Hepatic stellate cell (primary cell): Measurements from ENCODE around the gene FLNB.
"Not testable (repeated sequence)": the region's sequence is repeated elsewhere in the genome, so short reads cannot be mapped to it uniquely, and the experiment has no call there.

ENCODE experiments used
- DNase-seq: peaks from one replicate; pipeline ENCODE4 v3.0.0; 2011; ENCODE audit warnings: low spot score

The FLNB gene

GRCh38 chr3:58052373-58053273 lies 44.4 kb downstream of the FLNB start:
- DNase-seq, result peak; percentile 70

GRCh38 chr3:58054652-58055051 lies 46.4 kb downstream of the FLNB start:
- DNase-seq, result no peak

DNA sequence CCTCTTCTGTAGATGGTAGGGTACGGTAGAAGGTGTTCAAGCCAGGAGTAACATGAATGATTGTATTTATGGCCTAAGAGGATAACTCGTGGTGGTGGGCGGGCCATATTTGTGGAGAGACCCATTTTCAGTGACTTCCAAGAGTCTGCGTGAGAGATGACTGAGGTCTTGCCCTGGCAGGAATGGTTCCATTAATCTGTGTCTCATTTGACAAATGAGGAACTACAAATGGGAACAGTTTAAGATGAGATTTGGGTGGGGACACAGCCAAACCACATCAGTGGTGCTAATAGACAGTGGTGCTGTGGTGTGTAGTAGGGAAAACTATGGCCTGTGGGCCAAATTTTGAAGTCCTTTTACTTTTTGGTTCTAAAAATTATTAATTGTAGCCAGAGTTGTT lies 47.1 kb downstream of the FLNB start:
- no peak for DNase-seq

DNA sequence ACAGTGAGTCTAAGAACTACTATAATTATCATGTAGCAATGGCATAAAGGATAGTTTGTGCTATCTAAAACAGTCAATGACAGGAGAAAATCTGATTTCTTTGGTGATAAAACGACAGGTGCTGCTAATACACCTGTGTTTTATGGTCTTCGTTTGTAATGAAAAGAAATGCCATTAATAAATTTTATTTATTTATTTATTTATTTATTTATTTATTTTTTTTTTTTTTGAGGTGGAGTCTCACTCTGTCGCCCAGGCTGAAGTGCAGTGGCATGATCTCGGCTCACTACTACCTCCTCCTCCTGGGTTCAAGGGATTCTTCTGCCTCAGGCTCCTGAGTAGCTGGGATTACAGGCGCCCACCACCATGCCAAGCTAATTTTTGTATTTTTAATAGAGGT lies 47.7 kb downstream of the FLNB start:
- DNase-seq, result not testable (repeated sequence)

DNA sequence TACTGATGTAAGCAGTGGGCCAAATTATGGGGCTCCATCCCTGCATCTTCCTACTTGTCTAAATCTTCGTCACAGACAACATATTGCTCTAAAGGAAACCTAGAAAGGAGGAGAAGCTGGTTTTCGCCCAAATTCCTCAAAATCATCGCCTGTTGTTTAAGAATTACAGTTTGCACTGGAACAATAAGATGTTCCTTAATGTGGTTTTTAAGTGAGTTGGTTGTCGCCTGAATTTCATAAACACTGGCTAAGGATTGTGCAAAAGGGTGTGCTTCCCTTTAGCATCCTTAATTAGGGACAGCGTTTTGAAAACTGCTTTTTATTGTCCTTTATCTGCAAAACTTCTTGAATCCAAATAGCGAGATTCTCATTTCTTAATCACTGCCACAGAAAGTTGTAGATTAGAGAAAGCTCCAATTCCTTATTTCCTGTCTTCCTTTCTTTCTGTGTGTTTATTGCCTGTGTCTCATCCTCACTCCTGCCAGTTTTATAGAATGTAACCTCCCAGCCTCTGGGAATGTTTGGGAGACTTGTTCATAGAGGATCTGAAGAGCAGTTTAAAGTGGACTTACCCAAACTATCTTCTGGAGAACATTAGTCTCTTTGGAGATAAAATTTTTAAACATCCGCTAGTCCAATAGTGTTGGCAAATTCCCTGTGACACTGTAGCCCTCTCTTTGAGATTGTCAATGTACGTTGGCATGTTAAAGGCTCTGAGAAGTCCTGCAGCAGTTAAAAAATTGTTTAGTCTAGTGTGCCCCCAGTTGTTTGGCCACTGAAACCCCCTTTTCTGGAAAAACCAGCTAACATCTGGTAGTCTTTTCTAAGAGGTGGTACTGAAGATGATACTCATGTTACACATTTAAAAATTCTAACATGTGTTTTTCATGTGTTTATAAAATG lies 50.4 kb downstream of the FLNB start:
- DNase-seq, result no peak

DNA sequence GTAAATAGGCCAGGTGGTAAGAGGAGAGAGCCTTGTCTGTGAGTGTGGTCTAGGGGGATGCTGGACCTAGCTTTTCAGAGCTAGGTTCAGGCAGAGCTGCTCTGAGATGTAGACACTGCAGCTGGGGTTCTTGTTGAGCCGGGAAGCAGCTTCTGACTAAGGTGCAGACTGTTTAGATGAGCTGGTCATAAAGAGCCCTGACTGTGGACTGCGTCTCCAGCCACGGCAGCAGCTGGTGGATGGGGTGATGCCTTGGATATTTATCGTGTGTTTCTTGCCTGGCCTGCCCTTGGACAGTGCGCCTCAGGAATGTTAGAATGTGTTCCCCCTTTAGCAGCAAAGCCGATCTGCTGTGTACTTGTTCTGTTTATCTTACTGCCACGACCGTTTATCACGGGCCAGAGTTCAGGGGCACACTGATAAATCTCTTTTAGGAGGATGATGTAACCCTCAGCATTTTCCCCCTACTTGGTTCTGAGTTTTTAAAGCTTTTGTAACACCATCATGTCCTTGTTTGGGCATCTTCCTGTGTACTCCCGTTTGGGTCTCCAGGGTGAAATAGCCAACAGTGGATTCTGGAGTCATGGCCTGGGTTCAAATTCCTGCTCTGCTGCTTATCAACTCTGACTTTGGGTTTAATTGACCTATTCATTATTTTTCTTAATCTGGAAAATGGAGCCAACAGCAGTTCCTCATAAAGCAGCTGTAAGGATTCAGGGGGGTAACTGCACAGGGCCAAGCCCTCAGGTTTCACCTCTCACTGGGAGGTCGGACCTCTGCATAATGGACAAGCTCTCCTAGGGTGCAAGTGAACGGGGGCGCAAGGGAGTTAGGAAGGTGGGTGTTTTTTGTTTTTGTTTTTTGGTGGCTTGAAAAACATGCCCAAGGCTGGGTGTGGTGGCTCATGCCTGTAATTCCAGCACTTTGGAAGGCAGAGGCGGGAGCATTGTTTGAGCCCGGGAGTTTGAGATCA lies 51.4 kb downstream of the FLNB start:
- peak; percentile 60 for DNase-seq

DNA sequence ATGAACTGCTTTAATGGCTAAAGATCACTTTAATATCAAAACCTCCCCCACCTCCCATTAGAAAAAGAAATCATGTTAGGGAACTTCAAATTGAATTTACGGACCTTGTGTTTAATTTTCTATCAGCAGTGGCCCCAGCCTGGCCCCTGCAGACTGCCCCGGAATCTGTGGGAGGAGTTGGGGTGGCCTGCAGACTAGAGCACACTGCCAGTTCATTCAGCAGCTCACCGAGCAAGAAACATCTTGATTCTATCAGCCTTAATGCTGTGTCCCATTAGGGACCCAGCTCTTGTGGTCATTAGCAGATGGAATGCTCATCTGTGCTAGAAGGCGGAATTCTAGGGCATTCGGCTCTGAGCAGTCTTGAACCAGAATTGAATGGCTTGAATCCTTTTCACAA lies 54.2 kb downstream of the FLNB start:
- DNase-seq, result no peak

- no peak for DNase-seq
Observed at GRCh38 chr3:58063022-58063815, 55.0 kb downstream of the FLNB start.

GRCh38 chr3:58064923-58065638 lies 56.9 kb downstream of the FLNB start:
- DNase-seq, result no peak

- DNase-seq, result no peak
Observed at GRCh38 chr3:58065700-58066167, 57.5 kb downstream of the FLNB start.

- peak; percentile 59 for DNase-seq
Observed at GRCh38 chr3:58066842-58067241, 58.6 kb downstream of the FLNB start.

DNA sequence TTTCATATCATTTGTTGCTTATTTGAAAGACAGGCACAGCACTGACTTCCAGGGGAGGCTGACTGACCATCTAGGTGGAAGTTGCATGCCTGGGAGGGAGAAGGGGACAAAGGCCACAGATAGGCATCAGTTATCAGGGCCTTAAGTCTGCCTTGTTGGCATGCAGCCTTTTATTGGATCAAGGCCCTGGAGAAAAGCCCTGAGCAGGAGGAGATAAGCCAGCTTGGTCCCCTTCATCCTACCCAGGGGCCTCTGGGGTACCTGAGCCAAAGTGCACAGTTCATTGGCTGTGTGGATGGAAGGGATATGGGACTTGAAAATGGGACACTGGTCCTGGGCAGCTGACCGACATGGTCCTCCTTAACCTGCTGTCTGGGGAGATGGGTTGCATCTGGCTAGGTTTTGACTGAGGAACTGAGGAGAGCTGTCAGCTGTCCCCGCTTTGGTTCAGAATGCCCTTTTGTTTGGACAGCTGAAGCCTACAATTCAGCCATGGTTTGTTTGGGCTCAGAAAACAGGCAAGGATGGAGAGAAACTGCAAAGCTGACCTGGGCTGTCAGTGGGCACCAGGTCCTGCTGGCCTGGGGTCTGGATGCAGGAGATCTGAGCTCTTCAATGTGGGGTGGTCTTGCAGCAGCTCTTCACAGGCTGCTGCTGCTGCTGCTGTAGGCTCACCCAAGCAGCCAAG lies 60.0 kb downstream of the FLNB start:
- DNase-seq, result no peak

GRCh38 chr3:58071480-58071971 lies 63.3 kb downstream of the FLNB start:
- DNase-seq, result no peak

GRCh38 chr3:58072052-58072762 lies 64.0 kb downstream of the FLNB start:
- no peak for DNase-seq

GRCh38 chr3:58072763-58073130 lies 64.5 kb downstream of the FLNB start:
- DNase-seq, result no peak

DNA sequence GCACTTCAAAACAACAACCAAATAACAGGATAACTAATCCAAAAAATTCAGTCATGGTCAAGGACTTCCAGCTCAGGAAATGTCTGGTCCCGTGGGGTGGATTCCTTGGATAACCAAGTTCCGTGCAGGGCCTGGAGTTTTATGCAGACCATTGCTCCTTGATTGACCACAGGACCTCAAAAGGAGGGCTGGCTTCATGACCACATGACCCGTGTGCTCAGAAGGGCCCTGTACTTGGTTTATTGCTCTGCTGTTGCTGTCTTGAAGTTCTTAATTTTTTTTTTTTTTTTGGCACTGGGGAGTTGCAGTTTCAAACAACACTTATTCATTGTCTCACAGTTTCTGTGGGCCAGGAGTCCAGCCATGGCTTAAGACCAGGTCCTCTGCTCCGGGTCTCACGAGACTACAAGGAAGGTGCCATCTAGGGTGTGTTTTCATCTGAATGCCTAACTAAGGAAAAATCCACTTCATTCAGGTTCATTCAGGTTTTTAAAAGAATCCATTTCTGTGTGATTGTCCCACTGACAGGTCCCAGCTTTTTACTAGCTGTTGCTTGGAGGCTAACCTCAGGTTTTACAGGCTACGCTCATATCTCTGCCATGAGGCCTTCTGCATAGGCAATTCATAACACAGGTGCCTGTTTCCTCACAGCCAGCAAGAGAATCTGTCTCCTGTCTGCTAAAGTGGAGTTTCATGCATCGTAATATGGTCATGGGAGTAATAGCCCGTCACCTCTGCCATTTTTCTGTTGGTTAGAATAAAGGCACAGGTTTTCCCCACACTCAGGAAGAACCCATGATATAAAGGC lies 65.3 kb downstream of the FLNB start:
- no peak for DNase-seq

GRCh38 chr3:58074116-58074715 lies 66.0 kb downstream of the FLNB start:
- no peak for DNase-seq
